GM18526 (cell line): Measurements from ENCODE around the gene PSD.

Experiments used
- POLR2A ChIP-seq: IDR thresholded peaks from 3 replicates; pipeline ENCODE4 v1.6.1; 2011; ENCODE audit not compliant: insufficient read length; ENCODE audit errors: extremely low read depth

Gene PSD

GRCh38 chr10:102450124-102450373 is 31.5 kb upstream of the PSD start:
- TF ChIP-seq POLR2A = no peak

- no peak for TF ChIP-seq POLR2A
These were observed 30.9 kb upstream of the PSD start for GRCh38 chr10:102449321-102450123.

- no peak for TF ChIP-seq POLR2A
These were observed 26.3 kb upstream of the PSD start for GRCh38 chr10:102444851-102445250.

- TF ChIP-seq POLR2A = no peak
These were observed 19.8 kb upstream of the PSD start for GRCh38 chr10:102438374-102438773.

GRCh38 chr10:102437515-102437914 is 18.9 kb upstream of the PSD start:
- TF ChIP-seq POLR2A = no peak

GRCh38 chr10:102436312-102436711 is 17.7 kb upstream of the PSD start:
- TF ChIP-seq POLR2A = no peak

GRCh38 chr10:102435529-102436233 is 17.1 kb upstream of the PSD start:
- peak; percentile 59 for TF ChIP-seq POLR2A

GRCh38 chr10:102435133-102435497 is 16.5 kb upstream of the PSD start:
- TF ChIP-seq POLR2A = no peak

GRCh38 chr10:102434394-102435132 is 16.0 kb upstream of the PSD start:
- no peak for TF ChIP-seq POLR2A

GRCh38 chr10:102433619-102434046 is 15.0 kb upstream of the PSD start:
- no peak for TF ChIP-seq POLR2A

GRCh38 chr10:102432162-102432950 is 13.8 kb upstream of the PSD start, which contains the start of gene CUEDC2:
Gene CUEDC2, minus strand, starts transcription at chr10:102432574. Its CDS starts 7,386 bp downstream, at chr10:102425188.
- TF ChIP-seq POLR2A = peak; percentile 75

GRCh38 chr10:102431452-102432124 is 13.0 kb upstream of the PSD start:
- no peak for TF ChIP-seq POLR2A

GRCh38 chr10:102429468-102429867 is 10.9 kb upstream of the PSD start:
- no peak for TF ChIP-seq POLR2A

- TF ChIP-seq POLR2A = no peak
These were observed 8.3 kb upstream of the PSD start for GRCh38 chr10:102426803-102427287.
